HepG2 (cell line): ENCODE results near the gene UBAC2. TPM values are rescaled to one million over a fixed set of nuclear protein-coding genes. Genes with fewer than 3 reads are reported as not detected.
A peak's percentile ranks its signal among the peaks of the same experiment; 100 is the strongest.

Experiments used
- ATAC-seq: fragments of 200-7000 bp; cut with Tn5 transposase; 3 replicates; pipeline ENCODE4 v1.9.1; 2020; ENCODE audit warnings: mild to moderate bottlenecking, moderate library complexity
- BruUV-seq: library from RNA; stranded (reverse); fragments of 400-500 nt; replicated peaks from 2 replicates; lab custom pipeline; 2021; lab: Mats Ljungman, UMichigan
- CTCF ChIA-PET: fragments of 300-600 bp; formaldehyde crosslinking; extraction: SDS; loops from one replicate; lab custom pipeline; 2021; ENCODE audit warnings: low total read pairs, inconsistent platforms, low intra/inter-chr PET ratio; lab: Yijun Ruan, JAX
- POLR2A ChIA-PET: fragments of 350-600 bp; sonication (Branson Sonifier 250); formaldehyde crosslinking; loops from one replicate; lab custom pipeline; 2020; ENCODE audit warnings: antibody characterized with exemption, inconsistent platforms; lab: Yijun Ruan, JAX
- DNase-seq: peaks from one replicate; pipeline ENCODE4 v3.0.0-alpha.2; 2015; ENCODE audit warnings: low spot score
- FAIRE-seq: peaks from 3 replicates; lab custom pipeline; 2011; peaks lifted over from hg19 to GRCh38; lab: Jason Lieb, UNC
- H2AFZ ChIP-seq: one replicate; pipeline ENCODE4 v1.6.1; 2011; ENCODE audit warnings: low read length, inconsistent platforms
- H3K27ac ChIP-seq: fragments of 300-600 bp; 3 replicates; pipeline ENCODE4 v1.8.0; 2011; ENCODE audit warnings: mixed run types, mild to moderate bottlenecking, mixed read lengths, low read length, inconsistent platforms; ENCODE audit not compliant: insufficient read depth; ENCODE audit errors: extremely low read length
- H3K27me3 ChIP-seq, 2 experiments: fragments of 200-600 bp in 1 of 2; 2 replicates in 1 of 2; 3 replicates in 1 of 2; pipeline versions ENCODE4 v1.6.0 to v1.8.0; 2011; ENCODE audit warnings: low read length in 2 of 2, mild to moderate bottlenecking in 2 of 2, moderate library complexity in 2 of 2, inconsistent platforms in 1 of 2; ENCODE audit not compliant: insufficient read depth in 2 of 2, control insufficient read depth in 1 of 2
- H3K36me3 ChIP-seq, 2 experiments: fragments of 200-600 bp in 1 of 2; replicated peaks in 1 of 2; 2 replicates in 1 of 2; 3 replicates in 1 of 2; pipeline versions ENCODE4 v1.5.1 to v1.8.0; 2011; ENCODE audit warnings: low read length in 2 of 2, inconsistent platforms in 1 of 2; ENCODE audit not compliant: insufficient read depth in 2 of 2, control insufficient read depth in 1 of 2
- H3K4me1 ChIP-seq: 2 replicates; pipeline ENCODE4 v1.5.1; 2012; ENCODE audit warnings: low read length, inconsistent platforms; ENCODE audit not compliant: insufficient read depth
- H3K4me2 ChIP-seq: 2 replicates; pipeline ENCODE4 v1.6.0; 2011; ENCODE audit warnings: low read depth, low read length, inconsistent platforms
- H3K4me3 ChIP-seq, 3 experiments: fragments of 200-600 bp in 1 of 3; sonication (generic), shearing (Covaris generic) in 1 of 3; replicated peaks in 1 of 3; 2 replicates each; pipeline ENCODE4 v1.5.1; 2011 to 2016; ENCODE audit warnings: low read length in 3 of 3, inconsistent platforms in 2 of 3, low read depth in 2 of 3, mild to moderate bottlenecking in 2 of 3, control low read depth in 1 of 3, mixed read lengths in 1 of 3; ENCODE audit not compliant: insufficient read depth in 1 of 3
- H3K79me2 ChIP-seq: one replicate; pipeline ENCODE4 v1.6.1; 2011; ENCODE audit warnings: low read length, inconsistent platforms; ENCODE audit not compliant: insufficient read depth
- H3K9ac ChIP-seq: 2 replicates; pipeline ENCODE4 v1.6.0; 2011; ENCODE audit warnings: mild to moderate bottlenecking, low read depth, low read length, inconsistent platforms; ENCODE audit not compliant: insufficient read depth
- H3K9me3 ChIP-seq: 2 replicates; pipeline ENCODE4 v1.5.1; 2012; ENCODE audit warnings: mild to moderate bottlenecking, low read length
- H4K20me1 ChIP-seq: 2 replicates; pipeline ENCODE4 v1.6.0; 2011; ENCODE audit warnings: inconsistent platforms, mild to moderate bottlenecking, low read length, moderate library complexity; ENCODE audit not compliant: insufficient read depth
- HOXA5 ChIP-seq: sonication (generic); formaldehyde crosslinking; IDR thresholded peaks from 2 replicates; pipeline ENCODE4 v1.4.0; 2020; ENCODE audit warnings: missing genetic modification reagents
- MAX ChIP-seq: IDR thresholded peaks from 2 replicates; pipeline ENCODE4 v1.6.1; 2012; ENCODE audit warnings: inconsistent platforms
- PAXIP1 ChIP-seq: sonication (generic); formaldehyde crosslinking; conservative IDR thresholded peaks from 2 replicates; pipeline ENCODE4 v1.4.0; 2020; ENCODE audit warnings: mild to moderate bottlenecking, missing genetic modification reagents, moderate library complexity
- SALL1 ChIP-seq: sonication (generic); formaldehyde crosslinking; IDR thresholded peaks from 2 replicates; pipeline ENCODE4 v1.8.0; 2022; ENCODE audit warnings: mild to moderate bottlenecking, missing genetic modification reagents
- TEAD3 ChIP-seq: optimal IDR thresholded peaks from 2 replicates; pipeline ENCODE3; 2016; ENCODE audit warnings: borderline replicate concordance
- ZFYVE20 ChIP-seq: sonication (generic); formaldehyde crosslinking; IDR thresholded peaks from 2 replicates; pipeline ENCODE4 v1.8.0; 2023; ENCODE audit warnings: low read depth, mild to moderate bottlenecking, moderate library complexity, missing genetic modification reagents, borderline replicate concordance
- ZNF350 ChIP-seq: sonication (generic); formaldehyde crosslinking; IDR thresholded peaks from 2 replicates; pipeline ENCODE4 v1.4.0; 2020; ENCODE audit warnings: mild to moderate bottlenecking, low read depth, missing genetic modification reagents, borderline replicate concordance
- ZNF609 ChIP-seq: sonication (generic); formaldehyde crosslinking; IDR thresholded peaks from 2 replicates; pipeline ENCODE4 v1.4.0; 2020; ENCODE audit warnings: mild to moderate bottlenecking, missing genetic modification reagents, borderline replicate concordance
- WGBS: methylation state at CpG from one replicate; pipeline ENCODE4 v1.1.6; 2017; ENCODE audit warnings: low lambda C conversion rate; 5-methylcytosine and 5-hydroxymethylcytosine counted together
- in situ Hi-C: cut with HindIII; loops from 2 replicates; pipeline ENCODE4 v1.10.0; 2017; ENCODE audit warnings: low pct_unique_long_range_greater_than_20kb; ENCODE audit not compliant: extremely low pct_ligation_motif_present
- intact Hi-C: fragments of 100-400 bp; cut with micrococcal nuclease; formaldehyde crosslinking; loops from one replicate; pipeline ENCODE4 v1.10.0; 2022; ENCODE audit not compliant: unreplicated experiment
- polyA plus RNA-seq, 8 experiments: library from polyadenylated mRNA; depleted of rRNA in 3 of 8; stranded (reverse) in 7 of 8; unstranded in 1 of 8; fragments of >200 nt; fragmentation: Illumina TruSeq in 4 of 8; extraction: Trizol in 4 of 8; gene quantifications; 2 replicates each; pipeline versions ENCODE4 v1.2.1 to v1.2.3, GENCODE V29; 2011 to 2016; ENCODE audit warnings: low read depth in 4 of 8, missing spikeins in 1 of 8, mixed read lengths in 1 of 8; ENCODE audit not compliant: insufficient read depth in 1 of 8
- total RNA-seq, 5 experiments: library from RNA; depleted of rRNA; stranded (reverse); fragments of >200 nt; fragmentation: Illumina TruSeq; extraction: Trizol; gene quantifications; 2 replicates each; pipeline ENCODE4 v1.2.3, GENCODE V29; 2016; ENCODE audit warnings: low read depth in 1 of 5

Gene UBAC2
- total and polyA plus RNA-seq, 2 of the 13 experiments (the other 11 are each of a cell fraction or from before 2014, with no cell fraction given), result 61.3 to 80.8 TPM

GRCh38 chr13:99331881-99332293, 131.2 kb downstream of the UBAC2 start:
- no peak for TF ChIP-seq ZNF609
- no peak for TF ChIP-seq ZFYVE20 (CRISPR knock-in tag)
- TF ChIP-seq TEAD3, result no peak
- ATAC-seq (peak; percentile 34), DNase-seq (no peak), FAIRE-seq (no peak)
- H3K4me1 ChIP-seq, result peaks cover 20% of the 10 kb centered on the region
- peak overlapping the region; percentile 67 for H3K27ac ChIP-seq
- peaks cover 1 to 4% of the 10 kb centered on the region in 2 experiments; a peak in 1 of 5 replicates for H3K36me3 ChIP-seq
- 86% methylated on average over 5 of the region's 5 CpGs for WGBS
- H2AFZ ChIP-seq, result no peak overlapping the region
- H3K27me3 ChIP-seq, result no peaks in the 10 kb centered on the region
- no TSS peak for BruUV-seq
- CTCF ChIA-PET, result no interaction called here
- in situ Hi-C loops (no loop called here), intact Hi-C loops (no loop called here)
- no peak overlapping the region for H3K9ac ChIP-seq
- H3K4me2 ChIP-seq, result no peak overlapping the region
- POLR2A ChIA-PET, result no interaction called here
- H3K9me3 ChIP-seq, result no peaks in the 10 kb centered on the region
- no peak overlapping the region for H3K4me3 ChIP-seq
- H3K79me2 ChIP-seq, result no peaks in the 10 kb centered on the region
- no peaks in the 10 kb centered on the region for H4K20me1 ChIP-seq

- no TSS peak for BruUV-seq
- intact Hi-C loops (no loop called here), in situ Hi-C loops (no loop called here)
- ATAC-seq (peak; percentile 85), FAIRE-seq (no peak), DNase-seq (peak; percentile 47)
- H3K79me2 ChIP-seq, result no peaks in the 10 kb centered on the region
- no peak overlapping the region for H3K4me3 ChIP-seq
- 40% methylated on average over 9 of the region's 9 CpGs for WGBS
- no peaks in the 10 kb centered on the region for H3K27me3 ChIP-seq
- H3K4me2 ChIP-seq, result 0 out of 2 replicates have a peak overlapping the region, but pooled peaks have one; percentile 4
- ChIA-PET POLR2A (no interaction called here), CTCF (no interaction called here)
- no peak overlapping the region for H2AFZ ChIP-seq
- H3K4me1 ChIP-seq, result peaks cover 20% of the 10 kb centered on the region
- no peak overlapping the region for H3K9ac ChIP-seq
- peaks cover 1 to 4% of the 10 kb centered on the region in 2 experiments; a peak in 1 of 5 replicates for H3K36me3 ChIP-seq
- no peaks in the 10 kb centered on the region for H3K9me3 ChIP-seq
- peak overlapping the region; percentile 67 for H3K27ac ChIP-seq
- H4K20me1 ChIP-seq, result no peaks in the 10 kb centered on the region
- TF ChIP-seq PAXIP1 (CRISPR knock-in tag), result peak; percentile 46
- peak; percentile 61; the same call in 1 of the 2 replicates for TF ChIP-seq SALL1 (CRISPR knock-in tag)
- no peak for TF ChIP-seq HOXA5 (CRISPR knock-in tag)
- 0 out of 2 replicates have a peak, but pooled peaks have one; percentile 22 for TF ChIP-seq ZNF350 (CRISPR knock-in tag)
- TF ChIP-seq MAX, result peak; percentile 52; the same call in 1 of the 2 replicates
Observed at GRCh38 chr13:99332456-99332855, 131.8 kb downstream of the UBAC2 start.
